H1 (cell line): ENCODE measurements around the gene FCN3. TPM values are rescaled to one million over a fixed set of nuclear protein-coding genes. Genes with fewer than 3 reads are reported as not detected.

Experiments
- CTCF ChIA-PET: fragments of 300-600 bp; sonication (Branson Sonifier 250); formaldehyde crosslinking; loops from one replicate; lab custom pipeline; 2021; ENCODE audit not compliant: partially characterized antibody; lab: Charles Lee
- POLR2A ChIA-PET: fragments of 300-600 bp; sonication (Branson Sonifier 250); formaldehyde crosslinking; loops from one replicate; lab custom pipeline; 2021; ENCODE audit warnings: inconsistent platforms; ENCODE audit not compliant: partially characterized antibody; lab: Charles Lee
- DNase-seq, 2 experiments: peaks; one replicate each; pipeline versions ENCODE4 v3.0.0 to v3.0.0-alpha.2; 2010 to 2022; ENCODE audit warnings: low spot score in 2 of 2, low read depth in 1 of 2, mixed read lengths in 1 of 2
- FAIRE-seq: peaks from 2 replicates; lab custom pipeline; 2011; peaks lifted over from hg19 to GRCh38; lab: Jason Lieb, UNC
- H2AFZ ChIP-seq: 2 replicates; pipeline ENCODE4 v1.8.1; 2012; ENCODE audit warnings: low read length, inconsistent platforms
- H2AK5ac ChIP-seq: 2 replicates; pipeline ENCODE4 v1.6.1; 2013; ENCODE audit warnings: low read depth, low read length
- H2BK120ac ChIP-seq: replicated peaks from 2 replicates; pipeline ENCODE3; 2013; ENCODE audit warnings: low read depth, low read length, inconsistent platforms
- H2BK12ac ChIP-seq: 2 replicates; pipeline ENCODE4 v1.6.1; 2013; ENCODE audit warnings: low read depth, low read length
- H2BK15ac ChIP-seq: 2 replicates; pipeline ENCODE4 v1.6.1; 2013; ENCODE audit warnings: low read length
- H2BK20ac ChIP-seq: 2 replicates; pipeline ENCODE4 v1.6.1; 2013; ENCODE audit warnings: low read length
- H2BK5ac ChIP-seq: 2 replicates; pipeline ENCODE4 v1.6.1; 2013; ENCODE audit warnings: low read depth, low read length
- H3K14ac ChIP-seq: 2 replicates; pipeline ENCODE4 v1.6.1; 2013; ENCODE audit warnings: inconsistent platforms; ENCODE audit not compliant: insufficient read length
- H3K18ac ChIP-seq: 2 replicates; pipeline ENCODE4 v1.6.1; 2013; ENCODE audit warnings: low read length; ENCODE audit errors: extremely low read depth
- H3K23ac ChIP-seq: 2 replicates; pipeline ENCODE4 v1.6.1; 2013; ENCODE audit warnings: inconsistent platforms; ENCODE audit not compliant: insufficient read length
- H3K23me2 ChIP-seq: 2 replicates; pipeline ENCODE4 v1.6.1; 2013; ENCODE audit warnings: low read depth, low read length
- H3K27ac ChIP-seq: 2 replicates; pipeline ENCODE4 v1.6.1; 2011; ENCODE audit warnings: low read depth, low read length, inconsistent platforms
- H3K27me3 ChIP-seq, 4 experiments: replicated peaks in 1 of 4; 1 replicate in 1 of 4; 2 replicates in 3 of 4; pipeline versions ENCODE4 v1.6.1 to v1.8.1; 2011 to 2013; ENCODE audit warnings: low read length in 3 of 4, mild to moderate bottlenecking in 3 of 4, inconsistent platforms in 2 of 4, mixed read lengths in 2 of 4, moderate library complexity in 1 of 4; ENCODE audit not compliant: control insufficient read depth in 3 of 4, insufficient read depth in 3 of 4; ENCODE audit errors: extremely low read depth in 1 of 4
- H3K36me3 ChIP-seq, 4 experiments: 2 replicates each; pipeline versions ENCODE4 v1.6.1 to v1.8.1; 2011 to 2013; ENCODE audit warnings: mild to moderate bottlenecking in 4 of 4, low read length in 3 of 4, moderate library complexity in 2 of 4, control low read depth in 1 of 4, inconsistent platforms in 1 of 4; ENCODE audit not compliant: insufficient read depth in 4 of 4, control insufficient read depth in 2 of 4
- H3K4ac ChIP-seq: replicated peaks from 2 replicates; pipeline ENCODE3; 2013; ENCODE audit warnings: low read length, low read depth, mixed read lengths, inconsistent platforms; ENCODE audit not compliant: insufficient read length
- H3K4me1 ChIP-seq, 4 experiments: replicated peaks in 1 of 4; 1 replicate in 1 of 4; 2 replicates in 3 of 4; pipeline versions ENCODE4 v1.6.1 to v1.8.1; 2011 to 2013; ENCODE audit warnings: low read length in 3 of 4, inconsistent platforms in 2 of 4, mixed read lengths in 1 of 4; ENCODE audit not compliant: insufficient read depth in 4 of 4, control insufficient read depth in 3 of 4
- H3K4me2 ChIP-seq, 2 experiments: 2 replicates each; pipeline versions ENCODE4 v1.6.1 to v1.8.1; 2011 to 2013; ENCODE audit warnings: low read depth in 2 of 2, low read length in 2 of 2, control low read depth in 1 of 2, inconsistent platforms in 1 of 2, mild to moderate bottlenecking in 1 of 2; ENCODE audit not compliant: insufficient read depth in 1 of 2
- H3K4me3 ChIP-seq, 4 experiments: fragments of 200-600, 300-600 bp in 1 of 4; sonication (generic), shearing (Covaris generic), sonication (Bioruptor Twin) in 1 of 4; 2 replicates each; pipeline versions ENCODE4 v1.5.1 to v1.8.1; 2011 to 2016; ENCODE audit warnings: low read length in 4 of 4, low read depth in 3 of 4, control low read depth in 2 of 4, inconsistent platforms in 2 of 4, mild to moderate bottlenecking in 2 of 4, mixed read lengths in 1 of 4, moderate library complexity in 1 of 4; ENCODE audit not compliant: insufficient read depth in 2 of 4; ENCODE audit errors: extremely low read depth in 1 of 4
- H3K56ac ChIP-seq: replicated peaks from 2 replicates; pipeline ENCODE3; 2013; ENCODE audit warnings: low read depth, mild to moderate bottlenecking, mixed read lengths, low read length, inconsistent platforms; ENCODE audit not compliant: insufficient read length
- H3K79me1 ChIP-seq: 2 replicates; pipeline ENCODE4 v1.6.1; 2013; ENCODE audit warnings: low read depth, low read length, control low read depth
- H3K79me2 ChIP-seq, 2 experiments: 2 replicates each; pipeline versions ENCODE4 v1.6.1 to v1.8.1; 2012 to 2013; ENCODE audit warnings: low read length in 2 of 2, mild to moderate bottlenecking in 2 of 2, inconsistent platforms in 1 of 2; ENCODE audit not compliant: insufficient read depth in 2 of 2, control insufficient read depth in 1 of 2
- H3K9ac ChIP-seq, 4 experiments: replicated peaks in 1 of 4; 1 replicate in 1 of 4; 2 replicates in 3 of 4; pipeline versions ENCODE4 v1.6.1 to v1.8.1; 2011 to 2013; ENCODE audit warnings: low read depth in 3 of 4, low read length in 3 of 4, control low read depth in 2 of 4, mild to moderate bottlenecking in 2 of 4, moderate library complexity in 2 of 4, inconsistent platforms in 1 of 4; ENCODE audit errors: extremely low read depth in 1 of 4
- H3K9me3 ChIP-seq, 2 experiments: 2 replicates each; pipeline versions ENCODE4 v1.6.1 to v1.8.1; 2012 to 2013; ENCODE audit warnings: mild to moderate bottlenecking in 2 of 2, moderate library complexity in 2 of 2, control low read depth in 1 of 2, inconsistent platforms in 1 of 2, low read depth in 1 of 2, low read length in 1 of 2, mixed read lengths in 1 of 2; ENCODE audit not compliant: insufficient read depth in 2 of 2
- H4K20me1 ChIP-seq, 2 experiments: replicated peaks in 1 of 2; 2 replicates each; pipeline versions ENCODE3 to v1.8.1; 2011 to 2013; ENCODE audit warnings: inconsistent platforms in 2 of 2, low read length in 2 of 2, mild to moderate bottlenecking in 1 of 2; ENCODE audit not compliant: insufficient read depth in 2 of 2, control insufficient read depth in 1 of 2
- H4K5ac ChIP-seq: 2 replicates; pipeline ENCODE4 v1.6.1; 2013; ENCODE audit warnings: low read length, low read depth, mixed read lengths, inconsistent platforms; ENCODE audit not compliant: insufficient read length
- H4K8ac ChIP-seq: 2 replicates; pipeline ENCODE4 v1.8.0; 2013; ENCODE audit warnings: mild to moderate bottlenecking, moderate library complexity, low read length, inconsistent platforms; ENCODE audit not compliant: insufficient read depth; ENCODE audit errors: extremely low read depth
- H4K91ac ChIP-seq: replicated peaks from 2 replicates; pipeline ENCODE3; 2013; ENCODE audit warnings: low read length, mixed read lengths, inconsistent platforms; ENCODE audit not compliant: insufficient read length
- ASH2L ChIP-seq: fragments of 200-600, 300-600 bp; sonication (generic); IDR thresholded peaks from one replicate; pipeline ENCODE4 v1.7.1; 2017; ENCODE audit warnings: low read length
- BACH1 ChIP-seq: IDR thresholded peaks from 2 replicates; pipeline ENCODE4 v1.6.1; 2012; ENCODE audit warnings: low read length, improper control_type of control experiment
- E2F6 ChIP-seq: IDR thresholded peaks from 2 replicates; pipeline ENCODE4 v1.6.1; 2012; ENCODE audit warnings: inconsistent platforms
- HDAC2 ChIP-seq, 2 experiments: fragments of 300-600 bp in 1 of 2; sonication (generic) in 1 of 2; IDR thresholded peaks; 2 replicates each; pipeline ENCODE4 v1.6.1; 2011 to 2012; ENCODE audit warnings: low read depth in 2 of 2, low read length in 2 of 2, mild to moderate bottlenecking in 2 of 2, moderate library complexity in 2 of 2, borderline replicate concordance in 1 of 2, inconsistent platforms in 1 of 2
- HDAC6 ChIP-seq: IDR thresholded peaks from one replicate; pipeline ENCODE4 v1.7.1; 2012; ENCODE audit warnings: low read depth, mild to moderate bottlenecking, inconsistent platforms, low read length, moderate library complexity
- MAFK ChIP-seq: IDR thresholded peaks from 2 replicates; pipeline ENCODE4 v1.6.1; 2012; ENCODE audit warnings: low read depth, mild to moderate bottlenecking, improper control_type of control experiment, low read length
- NANOG ChIP-seq: IDR thresholded peaks from 2 replicates; pipeline ENCODE4 v1.6.1; 2011; ENCODE audit warnings: low read length, low read depth, mild to moderate bottlenecking, inconsistent platforms; ENCODE audit not compliant: insufficient read depth, poor library complexity, severe bottlenecking
- SP1 ChIP-seq: IDR thresholded peaks from 2 replicates; pipeline ENCODE4 v1.6.1; 2011; ENCODE audit warnings: low read depth, low read length
- SUZ12 ChIP-seq: fragments of 200-600 bp; sonication (generic); IDR thresholded peaks from 2 replicates; pipeline ENCODE4 v1.6.1; 2012; ENCODE audit warnings: mild to moderate bottlenecking, inconsistent platforms, low read length, moderate library complexity, mixed read lengths
- TEAD4 ChIP-seq: IDR thresholded peaks from 2 replicates; pipeline ENCODE4 v1.6.1; 2012; ENCODE audit warnings: low read depth, low read length, inconsistent platforms, mixed read lengths
- WGBS, 2 experiments: shearing (Covaris generic) in 1 of 2; methylation state at CpG; one replicate each; pipeline versions ENCODE4 v1.1.6 to v1.1.7; 2013 to 2015; ENCODE audit warnings: low lambda C conversion rate in 2 of 2, mixed read lengths in 2 of 2, inconsistent platforms in 1 of 2, low coverage in 1 of 2, missing lambda C conversion rate in 1 of 2; ENCODE audit not compliant: insufficient replicate concordance in 2 of 2, insufficient coverage in 1 of 2, insufficient read length in 1 of 2; ENCODE audit errors: extremely low coverage in 1 of 2, missing lambda C conversion rate in 1 of 2; 5-methylcytosine and 5-hydroxymethylcytosine counted together
- polyA plus RNA-seq, 7 experiments: library from polyadenylated mRNA; depleted of rRNA in 3 of 7; stranded (reverse) in 5 of 7; unstranded in 2 of 7; fragments of >200 nt in 5 of 7; fragments of 200-250 nt in 2 of 7; gene quantifications; 1 replicate in 5 of 7; 2 replicates in 1 of 7; 4 replicates in 1 of 7; pipeline versions ENCODE4 v1.2.1 to v1.2.3, GENCODE V29; 2011 to 2013; ENCODE audit warnings: missing spikeins in 2 of 7, mixed read lengths in 2 of 7
- total RNA-seq: library from RNA; stranded (reverse); fragmentation: NEBNext Ultra II Directional; extraction: Animal tissue kit (Norgen Biotek cat#: 25700); gene quantifications from 2 replicates; pipeline ENCODE4 v1.2.1, GENCODE V29; 2021
- TF ChIP-seq, protein P1 (sequence below): IDR thresholded peaks from 2 replicates; pipeline ENCODE4 v1.6.1; 2011; ENCODE audit warnings: low read length, improper control_type of control experiment

Gene FCN3
- total and polyA plus RNA-seq, 2 of the 8 experiments (the other 6 are each of a cell fraction or from before 2014, with no cell fraction given) = 0.30 to 0.57 TPM

- H4K8ac ChIP-seq = 0 out of 2 replicates have a peak overlapping the region, but pooled peaks have one; percentile 59
- no peak overlapping the region for H4K5ac ChIP-seq
- no peak overlapping the region for H3K23ac ChIP-seq
- FAIRE-seq (no peak), DNase-seq (no peak)
- no peak overlapping the region for H3K9ac ChIP-seq
- WGBS, 2 experiments = 89% methylated on average over 5 of the region's 5 CpGs; no CpG with 5 or more reads in 1 of the 2 experiments
- no peak overlapping the region for H3K27ac ChIP-seq
- CTCF ChIA-PET = interaction anchor here (1.6 to 28.8 kb wide), 12 partner anchors 10 to 307 kb away, joined by 3 to 625 read pairs (median 41); partner anchors contain the start of genes CD164L2, FCN3, GPR3 and MAP3K6
- no peak overlapping the region for H2BK5ac ChIP-seq
- no peak overlapping the region for H3K56ac ChIP-seq
- no peak overlapping the region for H2AK5ac ChIP-seq
- H3K18ac ChIP-seq = no peak overlapping the region
- no peak overlapping the region for H3K4me2 ChIP-seq
- no peak overlapping the region for H3K4ac ChIP-seq
- no peak overlapping the region for H3K14ac ChIP-seq
- H3K79me2 ChIP-seq = no peaks in the 10 kb centered on the region
- no peak overlapping the region for H3K4me3 ChIP-seq
- H2AFZ ChIP-seq = no peak overlapping the region
- peaks cover 8 to 33% (median 26%) of the 10 kb centered on the region in 4 experiments for H3K27me3 ChIP-seq
- peak overlapping the region; percentile 63; the same call in 1 of the 2 replicates for H2BK15ac ChIP-seq
- H4K91ac ChIP-seq = no peak overlapping the region
- H2BK12ac ChIP-seq = no peak overlapping the region
- H3K9me3 ChIP-seq = no peaks in the 10 kb centered on the region
- H3K4me1 ChIP-seq = peaks cover 0 to 14% (median 5%) of the 10 kb centered on the region in 4 experiments; a peak in 6 of 7 replicates
- H4K20me1 ChIP-seq = peaks cover 0 to 12% of the 10 kb centered on the region in 2 experiments
- H3K23me2 ChIP-seq = peaks cover 16% of the 10 kb centered on the region
- H2BK120ac ChIP-seq = no peak overlapping the region
- H3K36me3 ChIP-seq = no peaks in the 10 kb centered on the region
- POLR2A ChIA-PET = interaction anchor here (0.7 to 10.9 kb wide), 5 partner anchors 6 to 53 kb away, joined by 3 to 101 read pairs (median 4); partner anchors contain the start of gene MAP3K6
- no peak overlapping the region for H2BK20ac ChIP-seq
- H3K79me1 ChIP-seq = no peaks in the 10 kb centered on the region
- TF ChIP-seq HDAC6 = no peak
- no peak for TF ChIP-seq HDAC2 (IDR thresholded peaks at IDR 0.05; ENCODE audit: borderline replicate concordance in 1 of 2, low read depth in 2 of 2, low read length in 2 of 2)
- no peak for TF ChIP-seq TEAD4
- TF ChIP-seq SUZ12 = no peak
- no peak for TF ChIP-seq ASH2L
- no peak for TF ChIP-seq BACH1
- TF ChIP-seq NANOG = no peak
- no peak for TF ChIP-seq SP1
- TF ChIP-seq, protein P1, sequence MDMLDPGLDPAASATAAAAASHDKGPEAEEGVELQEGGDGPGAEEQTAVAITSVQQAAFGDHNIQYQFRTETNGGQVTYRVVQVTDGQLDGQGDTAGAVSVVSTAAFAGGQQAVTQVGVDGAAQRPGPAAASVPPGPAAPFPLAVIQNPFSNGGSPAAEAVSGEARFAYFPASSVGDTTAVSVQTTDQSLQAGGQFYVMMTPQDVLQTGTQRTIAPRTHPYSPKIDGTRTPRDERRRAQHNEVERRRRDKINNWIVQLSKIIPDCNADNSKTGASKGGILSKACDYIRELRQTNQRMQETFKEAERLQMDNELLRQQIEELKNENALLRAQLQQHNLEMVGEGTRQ = no peak
- no peak for TF ChIP-seq E2F6
- TF ChIP-seq MAFK = no peak
Observed at GRCh38 chr1:27355683-27356082, 18.9 kb downstream of the FCN3 start.
